Kidney (tissue), 14 donors: ENCODE measurements around the gene TCP11L2. TPM values are rescaled to one million over a fixed set of nuclear protein-coding genes. Genes with fewer than 3 reads are reported as not detected.

Source experiments
- DNase-seq, 5 donors: peaks; one replicate each; pipeline ENCODE4 v3.0.0-alpha.2; 2013 to 2020
- FAIRE-seq: peaks from 2 replicates; lab custom pipeline; 2012; peaks lifted over from hg19 to GRCh38; lab: Jason Lieb, UNC
- H3K27ac ChIP-seq, 2 donors: one replicate each; pipeline ENCODE4 v1.7.0; 2013; ENCODE audit warnings: low read depth in 2 of 2, low read length in 2 of 2, inconsistent platforms in 1 of 2
- H3K27me3 ChIP-seq: one replicate; pipeline ENCODE4 v1.7.1; 2013; ENCODE audit warnings: low read length, inconsistent platforms; ENCODE audit not compliant: control insufficient read depth, insufficient read depth
- H3K36me3 ChIP-seq, 3 donors: one replicate each; pipeline versions ENCODE4 v1.7.0 to v1.7.1; 2013; ENCODE audit warnings: low read length in 3 of 3, control low read depth in 1 of 3, inconsistent platforms in 1 of 3; ENCODE audit not compliant: insufficient read depth in 3 of 3, control insufficient read depth in 2 of 3
- H3K4me1 ChIP-seq, 3 donors: one replicate each; pipeline versions ENCODE4 v1.7.0 to v1.7.1; 2013; ENCODE audit warnings: low read length in 3 of 3, inconsistent platforms in 1 of 3, low read depth in 1 of 3; ENCODE audit not compliant: control insufficient read depth in 2 of 3, insufficient read depth in 2 of 3
- H3K4me3 ChIP-seq, 3 donors: one replicate each; pipeline versions ENCODE4 v1.7.0 to v1.8.1; 2013; ENCODE audit warnings: low read length in 3 of 3, control low read depth in 1 of 3, inconsistent platforms in 1 of 3
- H3K9ac ChIP-seq, 3 donors: one replicate each; pipeline versions ENCODE4 v1.7.0 to v1.7.1; 2013; ENCODE audit warnings: low read length in 3 of 3, control low read depth in 1 of 3, inconsistent platforms in 1 of 3
- H3K9me3 ChIP-seq, 3 donors: one replicate each; pipeline versions ENCODE4 v1.7.0 to v1.7.1; 2013; ENCODE audit warnings: low read length in 3 of 3, control low read depth in 1 of 3, inconsistent platforms in 1 of 3; ENCODE audit not compliant: control insufficient read depth in 2 of 3, insufficient read depth in 1 of 3
- CTCF ChIP-seq: IDR thresholded peaks from 3 replicates; pipeline ENCODE4 v1.5.1; 2012; ENCODE audit warnings: mild to moderate bottlenecking, moderate library complexity, borderline replicate concordance; ENCODE audit not compliant: insufficient read depth; ENCODE audit errors: extremely low read depth
- intact Hi-C: fragments of 100-400 bp; cut with DNase I; formaldehyde crosslinking; loops from one replicate; pipeline ENCODE4 v1.11.1; 2022
- polyA plus RNA-seq: library from polyadenylated mRNA; stranded (reverse); fragments of 350-450 nt; fragmentation: Illumina TruSeq; extraction: RNeasy Lipid Tissue Mini Kit (QIAGEN cat#74804); gene quantifications from one replicate; pipeline ENCODE4 v1.2.3, GENCODE V29; 2014; ENCODE audit warnings: low read depth, low replicate concordance; ENCODE audit not compliant: insufficient read depth
- total RNA-seq: library from RNA; stranded (reverse); fragmentation: NEBNext Ultra II Directional; extraction: Animal tissue kit (Norgen Biotek cat#: 25700); gene quantifications from one replicate; pipeline ENCODE4 v1.2.1, GENCODE V29; 2021
- donor health status: control.
- donor health status: control.
- donor health status: control.
- donor health status: control.
- donor health status: control.
- donor health status: DM: yes; HTN: yes; CAD: no.
- donor health status: Normal renal cell carcinoma (clear cell type).

Gene TCP11L2
- total and polyA plus RNA-seq, 2 donors from 2014 or later: 2.3 to 34.5 TPM

GRCh38 chr12:106301611-106302321 is 767 bp upstream of the TCP11L2 start:
- intact Hi-C loops: no loop called here
- Histone ChIP-seq H3K4me3 (peak overlapping the region; percentile 68 to 93 (median 82)), H3K36me3 (no peaks in the 10 kb centered on the region), H3K4me1 (peaks cover 0 to 12% (median 4%) of the 10 kb centered on the region in 3 donors), H3K27me3 (no peaks in the 10 kb centered on the region), H3K9ac (peak overlapping the region; percentile 28 to 88 (median 77)), H3K9me3 (no peaks in the 10 kb centered on the region), H3K27ac (peak overlapping the region; percentile 72 to 81)
- no peak for FAIRE-seq
- no peak for TF ChIP-seq CTCF
- peak; percentile 54 to 89 (median 73) for DNase-seq

GRCh38 chr12:106303202-106303820 is 778 bp downstream of the TCP11L2 start:
- H3K4me1 ChIP-seq: peaks cover 4 to 12% (median 5%) of the 10 kb centered on the region in 3 donors
- peak overlapping the region; percentile 93 to 96 for H3K27ac ChIP-seq
- DNase-seq (peak; percentile 87 to 96 (median 90)), FAIRE-seq (no peak)
- peak overlapping the region; percentile 70 to 86 (median 78) for H3K9ac ChIP-seq
- H3K27me3 ChIP-seq: no peaks in the 10 kb centered on the region
- peak overlapping the region; percentile 83 to 91 (median 88) for H3K4me3 ChIP-seq
- H3K9me3 ChIP-seq: no peaks in the 10 kb centered on the region
- H3K36me3 ChIP-seq: no peaks in the 10 kb centered on the region
- TF ChIP-seq CTCF: no peak
- intact Hi-C loops: no loop called here

GRCh38 chr12:106304001-106304421 is 1.5 kb downstream of the TCP11L2 start:
- H3K36me3 ChIP-seq: no peaks in the 10 kb centered on the region
- no peaks in the 10 kb centered on the region for H3K9me3 ChIP-seq
- peak overlapping the region; percentile 13 to 91 (median 88) for H3K4me3 ChIP-seq
- peak overlapping the region in 1 of 3 donors; percentile 59 for H3K9ac ChIP-seq
- FAIRE-seq (no peak), DNase-seq (peak in 4 of 5 donors; percentile 60 to 83 (median 74))
- H3K27ac ChIP-seq: peak overlapping the region in 1 of 2 donors; percentile 96
- H3K27me3 ChIP-seq: no peaks in the 10 kb centered on the region
- TF ChIP-seq CTCF: no peak
- intact Hi-C loops: no loop called here
- peaks cover 4 to 12% (median 5%) of the 10 kb centered on the region in 3 donors for H3K4me1 ChIP-seq
